ENCODE measurements around the gene USF1. TPM values are rescaled to one million over a fixed set of nuclear protein-coding genes. Genes with fewer than 3 reads are reported as not detected.

The USF1 gene
- total and polyA plus RNA-seq, 11 donors = 20.2 to 51.1 (median 30.7) TPM

DNA sequence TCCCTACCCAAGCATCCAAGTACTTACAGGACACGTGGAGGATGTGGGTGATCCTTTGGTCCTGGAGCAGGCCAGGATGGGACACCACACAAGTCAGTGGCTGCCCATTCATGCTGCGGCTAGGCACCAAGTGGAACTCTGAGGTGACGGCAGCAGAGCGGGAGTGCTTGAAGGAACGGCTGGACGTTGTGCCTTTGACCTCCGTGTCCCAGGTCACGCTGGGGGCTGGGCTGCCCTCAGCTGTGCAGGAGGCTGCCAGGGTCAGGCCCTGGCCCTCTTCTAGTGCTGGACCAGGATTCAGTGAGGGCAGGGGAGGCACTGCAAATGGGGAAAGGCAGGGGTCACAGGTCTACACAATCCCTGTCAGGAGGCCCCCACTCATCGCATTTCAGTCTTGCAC lies 31.6 kb upstream of the USF1 start:
- TF ChIP-seq POLR2A (IDR thresholded peaks at IDR 0.05) = no peak
- TF ChIP-seq, protein P1, sequence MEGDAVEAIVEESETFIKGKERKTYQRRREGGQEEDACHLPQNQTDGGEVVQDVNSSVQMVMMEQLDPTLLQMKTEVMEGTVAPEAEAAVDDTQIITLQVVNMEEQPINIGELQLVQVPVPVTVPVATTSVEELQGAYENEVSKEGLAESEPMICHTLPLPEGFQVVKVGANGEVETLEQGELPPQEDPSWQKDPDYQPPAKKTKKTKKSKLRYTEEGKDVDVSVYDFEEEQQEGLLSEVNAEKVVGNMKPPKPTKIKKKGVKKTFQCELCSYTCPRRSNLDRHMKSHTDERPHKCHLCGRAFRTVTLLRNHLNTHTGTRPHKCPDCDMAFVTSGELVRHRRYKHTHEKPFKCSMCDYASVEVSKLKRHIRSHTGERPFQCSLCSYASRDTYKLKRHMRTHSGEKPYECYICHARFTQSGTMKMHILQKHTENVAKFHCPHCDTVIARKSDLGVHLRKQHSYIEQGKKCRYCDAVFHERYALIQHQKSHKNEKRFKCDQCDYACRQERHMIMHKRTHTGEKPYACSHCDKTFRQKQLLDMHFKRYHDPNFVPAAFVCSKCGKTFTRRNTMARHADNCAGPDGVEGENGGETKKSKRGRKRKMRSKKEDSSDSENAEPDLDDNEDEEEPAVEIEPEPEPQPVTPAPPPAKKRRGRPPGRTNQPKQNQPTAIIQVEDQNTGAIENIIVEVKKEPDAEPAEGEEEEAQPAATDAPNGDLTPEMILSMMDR (IDR thresholded peaks at IDR 0.05) = no peak
- WGBS, 4 donors = 64 to 81% (median 79%) methylated on average over 6 to 9 of the region's 9 CpGs
- Histone ChIP-seq H3K27ac (no peak overlapping the region), H3K36me3 (no peaks in the 10 kb centered on the region), H3K4me3 (no peak overlapping the region), H3K9me3 (no peaks in the 10 kb centered on the region), H3K27me3 (peaks cover 0 to 5% (median 0%) of the 10 kb centered on the region in 9 donors), H3K4me1 (peaks cover 0 to 3% (median 0%) of the 10 kb centered on the region in 12 donors)
- ATAC-seq = no peak
- intact Hi-C loops (cut with DNase I) = no loop called here
- DNase-seq = no peak

DNA sequence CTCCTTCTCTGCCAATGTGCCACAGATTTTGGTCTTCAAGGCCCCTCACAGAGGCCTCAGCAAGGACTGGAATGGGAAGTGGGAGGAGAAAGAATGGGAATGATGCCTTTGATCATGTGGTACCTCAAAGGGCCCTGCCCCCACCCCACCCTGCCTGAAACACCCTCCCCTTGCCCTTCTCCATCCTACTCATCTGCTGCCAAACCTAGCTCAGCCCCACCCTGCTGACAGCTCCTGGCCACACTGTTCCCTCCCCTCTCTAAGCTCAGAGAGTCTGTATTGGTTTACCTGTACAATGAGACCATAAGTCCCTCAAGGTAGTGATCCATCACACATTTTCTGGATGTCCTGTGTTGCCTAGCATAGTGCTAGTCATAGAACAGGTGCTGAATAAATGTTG lies 30.6 kb upstream of the USF1 start:
- peaks cover 0 to 5% (median 0%) of the 10 kb centered on the region in 9 donors for H3K27me3 ChIP-seq
- peaks cover 0 to 4% (median 0%) of the 10 kb centered on the region in 12 donors for H3K4me1 ChIP-seq
- DNase-seq = no peak
- H3K36me3 ChIP-seq = no peaks in the 10 kb centered on the region
- intact Hi-C loops (cut with DNase I) = no loop called here
- no peak for ATAC-seq
- H3K27ac ChIP-seq = no peak overlapping the region
- TF ChIP-seq, protein P1 (IDR thresholded peaks at IDR 0.05) = no peak
- no peak for TF ChIP-seq POLR2A (IDR thresholded peaks at IDR 0.05)
- H3K9me3 ChIP-seq = no peaks in the 10 kb centered on the region
- no peak overlapping the region for H3K4me3 ChIP-seq

DNA sequence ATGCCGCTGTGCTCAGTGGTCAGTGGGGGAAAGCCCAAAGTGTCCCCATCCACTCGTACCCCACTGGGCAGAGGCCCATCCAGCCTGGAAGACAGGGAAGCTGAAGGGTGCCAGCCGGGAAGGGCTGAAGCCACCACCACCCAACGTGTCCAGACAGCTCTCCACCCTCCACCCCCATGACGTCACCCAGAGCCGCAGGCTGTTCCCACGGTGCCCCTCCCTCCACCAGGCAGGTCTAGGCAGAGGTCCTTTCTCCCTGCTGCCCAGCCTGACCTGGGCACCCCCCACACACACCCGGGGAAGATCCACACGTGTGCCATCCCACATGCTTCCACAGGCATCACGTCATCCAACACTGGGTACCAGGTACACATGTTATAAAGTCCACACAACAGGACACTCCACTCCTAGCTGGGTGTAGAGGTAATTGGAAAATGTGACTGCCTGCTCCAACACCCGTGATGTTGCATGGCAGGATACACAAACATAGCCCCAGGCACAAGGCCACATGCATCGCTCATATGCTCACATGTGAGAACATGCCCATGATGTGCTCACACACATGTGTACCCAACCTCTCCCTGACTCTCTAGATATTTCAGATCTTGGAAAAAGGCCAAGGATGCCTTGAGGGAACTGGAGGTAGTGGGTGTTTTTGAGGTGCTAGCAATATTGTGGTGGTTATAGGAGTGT lies 29.0 kb upstream of the USF1 start:
- intact Hi-C loops (cut with DNase I) = no loop called here
- TF ChIP-seq, protein P1 (IDR thresholded peaks at IDR 0.05) = no peak
- TF ChIP-seq POLR2A (IDR thresholded peaks at IDR 0.05) = no peak

DNA sequence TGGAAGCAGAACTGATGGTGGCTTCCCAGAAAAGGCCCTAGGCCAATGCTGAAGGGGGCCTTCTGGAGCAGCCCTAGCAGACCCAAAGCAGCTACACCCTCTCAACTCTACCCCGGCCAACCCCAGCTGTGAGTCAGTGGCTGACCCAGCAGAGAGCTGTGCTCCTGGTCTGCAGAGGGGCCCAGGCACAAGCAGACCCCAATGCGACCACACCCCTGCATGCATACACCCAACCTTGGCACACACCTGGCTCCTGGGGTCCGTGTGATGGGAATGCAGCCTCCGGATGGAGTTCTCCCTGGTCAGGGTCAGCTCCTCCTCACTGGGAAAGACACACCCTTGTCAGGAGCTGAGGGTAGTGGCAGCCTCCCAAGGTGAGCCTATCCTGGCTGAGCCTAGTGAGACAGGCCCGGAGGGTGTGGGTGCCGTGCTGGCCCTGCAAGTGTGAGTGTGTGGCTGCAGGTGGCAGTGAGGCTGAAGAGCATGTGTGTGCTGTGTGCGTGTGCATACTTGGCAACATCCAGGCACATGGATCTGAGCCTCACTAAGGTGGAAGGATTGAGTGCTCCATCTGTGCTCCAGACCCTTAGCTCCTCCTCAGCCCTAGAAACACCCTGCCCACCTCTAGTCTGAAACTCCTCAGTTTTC lies 27.8 kb upstream of the USF1 start:
- no peak overlapping the region for H3K27ac ChIP-seq
- no peaks in the 10 kb centered on the region for H3K36me3 ChIP-seq
- H3K4me3 ChIP-seq = no peak overlapping the region
- H3K4me1 ChIP-seq = peaks cover 0 to 16% (median 0%) of the 10 kb centered on the region in 12 donors
- intact Hi-C loops (cut with DNase I) = no loop called here
- no peaks in the 10 kb centered on the region for H3K27me3 ChIP-seq
- no peaks in the 10 kb centered on the region for H3K9me3 ChIP-seq
- WGBS, 4 donors = 70 to 89% (median 80%) methylated on average over 4 to 7 of the region's 7 CpGs
- ATAC-seq (no peak), DNase-seq (no peak)
- TF ChIP-seq, protein P1 (IDR thresholded peaks at IDR 0.05) = no peak
- TF ChIP-seq POLR2A (IDR thresholded peaks at IDR 0.05) = no peak

More for the DNA sequence above, 29.0 kb upstream of the USF1 start:
- DNase-seq (no peak), ATAC-seq (no peak)
- H3K27ac ChIP-seq = no peak overlapping the region
- H3K9me3 ChIP-seq = no peaks in the 10 kb centered on the region
- H3K4me1 ChIP-seq = peaks cover 0 to 16% (median 0%) of the 10 kb centered on the region in 12 donors
- H3K27me3 ChIP-seq = peaks cover 0 to 4% (median 0%) of the 10 kb centered on the region in 9 donors
- no peaks in the 10 kb centered on the region for H3K36me3 ChIP-seq
- 72 to 82% (median 80%) methylated on average over 11 to 12 of the region's 12 CpGs for WGBS, 4 donors
- no peak overlapping the region for H3K4me3 ChIP-seq
